Right atrium auricular region (tissue), 2 donors: ENCODE results near the gene PLK3. TPM values are rescaled to one million over a fixed set of nuclear protein-coding genes. Genes with fewer than 3 reads are reported as not detected.

Experiments used
- DNase-seq: peaks from one replicate; pipeline ENCODE4 v3.0.0-alpha.2; 2019; ENCODE audit warnings: low spot score
- H3K27ac ChIP-seq, 2 donors: fragments of 200-600 bp; sonication (generic); 1 replicate in 1 of 2; 2 replicates in 1 of 2; pipeline ENCODE4 v1.5.1; 2016 to 2019
- H3K27me3 ChIP-seq, 2 donors: fragments of 200-600 bp; sonication (generic); one replicate each; pipeline versions ENCODE4 v1.5.1 to v1.6.0; 2017 to 2019
- H3K36me3 ChIP-seq: fragments of 200-600 bp; sonication (generic); one replicate; pipeline ENCODE4 v1.5.1; 2016
- H3K4me1 ChIP-seq, 2 donors: fragments of 200-600 bp; sonication (generic); one replicate each; pipeline versions ENCODE4 v1.5.1 to v1.6.0; 2017 to 2019
- H3K4me3 ChIP-seq, 2 donors: fragments of 200-600 bp; sonication (generic); 1 replicate in 1 of 2; 2 replicates in 1 of 2; pipeline ENCODE4 v1.5.1; 2017 to 2019; ENCODE audit warnings: mild to moderate bottlenecking in 1 of 2, moderate library complexity in 1 of 2
- H3K9me3 ChIP-seq, 2 donors: fragments of 200-600 bp; sonication (generic); one replicate each; pipeline ENCODE4 v1.5.1; 2019
- total RNA-seq, 2 donors: library from RNA; depleted of rRNA; stranded (reverse); fragments of >200 nt; gene quantifications; one replicate each; pipeline ENCODE4 v1.1.0, GENCODE V29; 2016
- TF ChIP-seq, protein P1 (sequence below), 2 donors: fragments of 200-600 bp; sonication (generic); IDR thresholded peaks; one replicate each; pipeline ENCODE4 v1.5.1; 2019; ENCODE audit warnings: antibody characterized with exemption in 2 of 2

Gene PLK3
- total RNA-seq, 2 donors from 2014 or later = 9.1 to 10.8 TPM

DNA sequence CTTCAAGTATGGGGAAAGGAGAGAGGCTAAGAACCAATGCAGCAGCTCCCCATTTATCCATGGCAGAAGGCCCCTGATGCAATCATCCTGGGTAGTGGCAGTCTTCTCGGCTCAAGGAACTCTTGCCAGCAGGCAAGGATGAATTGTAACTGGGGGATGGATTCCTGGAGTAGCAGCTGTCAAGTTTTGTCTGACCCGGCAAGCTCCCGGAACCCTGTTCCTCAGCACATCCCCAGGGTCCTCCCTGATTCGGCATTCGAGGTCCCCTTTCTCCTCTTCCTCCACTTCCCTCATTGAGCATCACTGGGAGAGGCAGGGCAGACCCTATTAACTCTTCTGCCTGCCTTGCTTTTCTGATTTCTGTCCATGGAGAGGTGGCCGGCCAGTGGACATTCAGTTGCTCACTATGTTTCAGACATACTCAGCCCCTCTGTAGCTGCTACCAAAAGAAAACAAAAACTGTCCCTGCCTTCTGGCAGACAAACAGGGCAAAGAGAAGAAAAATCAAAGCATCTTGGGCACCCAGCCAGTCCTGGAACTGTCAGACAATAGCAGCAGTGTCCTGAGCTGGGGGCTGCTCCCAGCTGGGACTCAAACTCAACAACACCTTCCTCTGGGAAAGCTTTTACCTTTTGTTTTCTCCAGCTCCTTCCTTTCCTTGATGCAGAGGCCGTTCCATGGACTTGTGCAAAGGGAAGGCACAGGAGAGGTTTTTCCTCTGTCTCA is 48.4 kb downstream of the PLK3 start:
- Histone ChIP-seq H3K9me3 (no peaks in the 10 kb centered on the region), H3K27ac (no peak overlapping the region), H3K4me1 (peaks cover 0 to 15% of the 10 kb centered on the region in 2 donors), H3K4me3 (no peak overlapping the region), H3K27me3 (no peaks in the 10 kb centered on the region), H3K36me3 (peaks cover 9% of the 10 kb centered on the region)
- TF ChIP-seq, protein P1, sequence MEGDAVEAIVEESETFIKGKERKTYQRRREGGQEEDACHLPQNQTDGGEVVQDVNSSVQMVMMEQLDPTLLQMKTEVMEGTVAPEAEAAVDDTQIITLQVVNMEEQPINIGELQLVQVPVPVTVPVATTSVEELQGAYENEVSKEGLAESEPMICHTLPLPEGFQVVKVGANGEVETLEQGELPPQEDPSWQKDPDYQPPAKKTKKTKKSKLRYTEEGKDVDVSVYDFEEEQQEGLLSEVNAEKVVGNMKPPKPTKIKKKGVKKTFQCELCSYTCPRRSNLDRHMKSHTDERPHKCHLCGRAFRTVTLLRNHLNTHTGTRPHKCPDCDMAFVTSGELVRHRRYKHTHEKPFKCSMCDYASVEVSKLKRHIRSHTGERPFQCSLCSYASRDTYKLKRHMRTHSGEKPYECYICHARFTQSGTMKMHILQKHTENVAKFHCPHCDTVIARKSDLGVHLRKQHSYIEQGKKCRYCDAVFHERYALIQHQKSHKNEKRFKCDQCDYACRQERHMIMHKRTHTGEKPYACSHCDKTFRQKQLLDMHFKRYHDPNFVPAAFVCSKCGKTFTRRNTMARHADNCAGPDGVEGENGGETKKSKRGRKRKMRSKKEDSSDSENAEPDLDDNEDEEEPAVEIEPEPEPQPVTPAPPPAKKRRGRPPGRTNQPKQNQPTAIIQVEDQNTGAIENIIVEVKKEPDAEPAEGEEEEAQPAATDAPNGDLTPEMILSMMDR (IDR thresholded peaks at IDR 0.05) = no peak
- DNase-seq = no peak

DNA sequence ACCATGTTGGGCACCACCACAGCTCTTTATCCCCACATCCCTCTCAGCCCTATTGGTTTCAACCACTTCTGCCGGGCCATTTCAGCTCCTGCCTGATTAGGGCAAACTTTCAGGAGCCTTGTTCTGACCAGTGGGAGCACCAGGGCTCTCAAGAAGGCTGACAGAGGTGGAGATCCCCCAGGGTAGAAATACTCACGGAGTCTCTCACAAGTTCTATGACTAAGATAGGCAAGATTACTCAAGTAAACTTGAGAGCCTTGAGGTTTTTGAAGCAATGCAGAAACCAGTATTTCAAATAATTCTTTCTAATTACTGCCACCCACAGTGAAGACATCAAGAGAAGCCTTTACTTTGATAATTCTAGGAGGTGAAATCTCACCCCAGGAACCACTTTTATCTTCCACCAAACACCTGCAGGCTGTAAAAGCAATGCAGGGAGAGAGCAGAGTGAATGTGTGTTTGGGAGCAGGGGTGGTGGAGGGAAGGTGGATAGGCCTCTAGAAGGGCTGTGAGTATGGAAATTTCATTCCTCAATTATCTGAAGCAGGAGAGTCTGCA is 49.5 kb downstream of the PLK3 start:
- H3K27me3 ChIP-seq = no peaks in the 10 kb centered on the region
- H3K27ac ChIP-seq = no peak overlapping the region
- H3K9me3 ChIP-seq = no peaks in the 10 kb centered on the region
- no peak overlapping the region for H3K4me3 ChIP-seq
- peaks cover 0 to 14% of the 10 kb centered on the region in 2 donors for H3K4me1 ChIP-seq
- TF ChIP-seq, protein P1 (IDR thresholded peaks at IDR 0.05) = no peak
- peaks cover 9% of the 10 kb centered on the region for H3K36me3 ChIP-seq
- no peak for DNase-seq

DNA sequence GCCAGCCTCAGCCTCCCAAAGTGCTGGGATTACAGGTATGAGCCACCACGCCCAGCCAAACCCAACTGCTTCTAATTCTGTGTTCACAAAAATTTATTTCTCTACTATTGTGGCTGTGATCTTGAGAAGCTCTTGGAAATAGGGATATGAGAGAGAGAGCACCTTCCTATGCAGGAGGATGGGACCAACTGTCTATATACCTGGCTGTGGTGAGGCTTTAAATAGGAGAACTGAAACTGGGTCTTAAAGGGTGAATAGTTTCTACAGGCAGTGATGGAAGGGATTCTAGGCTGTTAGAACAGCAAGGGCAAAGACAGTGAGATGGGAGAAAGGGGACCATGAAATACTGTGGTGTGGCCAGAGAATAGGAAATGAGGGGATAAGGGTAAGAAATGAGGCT is 51.1 kb downstream of the PLK3 start:
- Histone ChIP-seq H3K4me3 (no peak overlapping the region), H3K36me3 (peaks cover 9% of the 10 kb centered on the region), H3K9me3 (no peaks in the 10 kb centered on the region), H3K27ac (no peak overlapping the region), H3K27me3 (no peaks in the 10 kb centered on the region), H3K4me1 (peaks cover 0 to 14% of the 10 kb centered on the region in 2 donors)
- DNase-seq = no peak
- TF ChIP-seq, protein P1 (IDR thresholded peaks at IDR 0.05) = no peak

DNA sequence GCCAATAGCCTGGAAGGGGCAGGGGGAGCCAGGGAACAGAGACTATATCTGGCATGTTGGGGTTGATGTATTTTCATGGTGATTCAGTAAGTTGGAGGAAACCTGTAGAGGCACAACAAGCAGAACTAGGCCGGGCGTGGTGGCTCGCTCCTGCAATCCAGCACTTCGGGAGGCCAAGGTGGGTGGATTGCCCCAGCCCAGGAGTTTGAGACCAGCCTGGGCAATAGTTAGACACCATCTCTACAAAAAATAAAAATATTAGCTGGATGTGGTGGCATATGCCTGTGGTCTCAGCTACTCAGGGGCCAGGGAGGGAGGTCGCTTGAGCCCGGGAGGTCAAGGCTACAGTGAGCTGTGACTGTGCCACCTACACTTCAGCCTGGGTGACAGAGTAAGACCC is 53.0 kb downstream of the PLK3 start:
- Histone ChIP-seq H3K4me1 (peaks cover 0 to 14% of the 10 kb centered on the region in 2 donors), H3K36me3 (peaks cover 20% of the 10 kb centered on the region), H3K27me3 (no peaks in the 10 kb centered on the region), H3K4me3 (no peak overlapping the region), H3K27ac (no peak overlapping the region), H3K9me3 (no peaks in the 10 kb centered on the region)
- TF ChIP-seq, protein P1 (IDR thresholded peaks at IDR 0.05) = no peak
- DNase-seq = no peak

DNA sequence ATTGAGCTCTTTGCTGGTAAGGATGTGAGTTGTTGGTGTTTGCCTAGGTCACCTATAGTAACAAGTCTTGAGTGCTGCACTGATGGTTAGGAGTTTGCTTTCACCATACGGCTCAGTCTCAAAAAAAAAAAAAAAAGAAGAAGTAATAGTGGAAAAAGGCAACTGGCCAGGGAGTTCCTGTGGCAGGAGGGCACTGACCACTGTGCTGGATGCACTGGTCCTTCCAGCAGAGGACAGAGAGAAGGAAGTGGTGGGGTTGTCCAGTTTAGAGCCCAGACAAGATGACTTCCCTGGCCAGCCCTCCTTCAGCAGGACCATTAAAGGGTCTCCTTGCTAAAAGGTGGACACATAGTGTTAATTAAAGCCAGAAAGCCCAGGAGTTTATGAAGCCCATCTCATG is 54.8 kb downstream of the PLK3 start:
- Histone ChIP-seq H3K4me1 (no peaks in the 10 kb centered on the region), H3K4me3 (no peak overlapping the region), H3K36me3 (peaks cover 20% of the 10 kb centered on the region), H3K27me3 (no peaks in the 10 kb centered on the region), H3K9me3 (no peaks in the 10 kb centered on the region), H3K27ac (no peak overlapping the region)
- no peak for DNase-seq
- TF ChIP-seq, protein P1 (IDR thresholded peaks at IDR 0.05) = no peak

Other genes with a start within 250 kb of the PLK3 start
- 10 to 100 TPM in 1 of 2 donors, 1 to 10 TPM in 1; 8.3 to 13.1 TPM for gene TMEM53, start 125.9 kb upstream of the PLK3 start, total RNA-seq
- 1 to 10 TPM in 1 of 2 donors, under 1 TPM in 1; 0.19 to 5.2 TPM for gene ARMH1, start 125.7 kb upstream of the PLK3 start, total RNA-seq
- gene RNU5D-1, start 69.2 kb upstream of the PLK3 start, total RNA-seq = not detected
- 1 to 10 TPM in 1 of 2 donors, under 1 TPM in 1; 0.67 to 1.3 TPM for gene KIF2C, start 60.5 kb upstream of the PLK3 start, total RNA-seq
- 1,000 to 10,000 TPM; 1,080 to 1,461 TPM for gene RPS8, start 24.8 kb upstream of the PLK3 start, total RNA-seq
- not detected for gene BEST4, start 12.2 kb upstream of the PLK3 start, total RNA-seq
- gene DYNLT4, start 7.0 kb downstream of the PLK3 start, total RNA-seq = 1 to 10 TPM in 1 of 2 donors, not detected in 1; 2.4 TPM
- 1 to 10 TPM; 1.8 to 5.6 TPM for gene BTBD19, start 8.1 kb downstream of the PLK3 start, total RNA-seq
- under 1 TPM; 0.22 to 0.24 TPM for gene PTCH2, start 42.9 kb downstream of the PLK3 start, total RNA-seq
- 10 to 100 TPM; 21.6 to 26.5 TPM for gene EIF2B3, start 186.2 kb downstream of the PLK3 start, total RNA-seq
- gene HECTD3, start 210.9 kb downstream of the PLK3 start, total RNA-seq = 10 to 100 TPM; 13.0 to 15.6 TPM
- gene UROD, start 211.9 kb downstream of the PLK3 start, total RNA-seq = 10 to 100 TPM; 56.7 to 63.0 TPM